HepG2 (cell line): ENCODE measurements around the gene FCAMR.

Experiments
- CTCF ChIP-seq: sonication (generic); formaldehyde crosslinking; IDR thresholded peaks from 2 replicates; pipeline ENCODE4 v1.5.0; 2020; ENCODE audit warnings: mild to moderate bottlenecking, missing genetic modification reagents, moderate library complexity
- HNF4G ChIP-seq, 2 experiments: sonication (generic) in 1 of 2; formaldehyde crosslinking in 1 of 2; IDR thresholded peaks; 2 replicates each; pipeline versions ENCODE4 v1.4.0 to v1.6.1; 2011 to 2020; ENCODE audit warnings: borderline replicate concordance in 2 of 2, low read depth in 2 of 2, mild to moderate bottlenecking in 2 of 2, low read length in 1 of 2, missing genetic modification reagents in 1 of 2, moderate library complexity in 1 of 2
- MYC ChIP-seq: sonication (generic); formaldehyde crosslinking; IDR thresholded peaks from 2 replicates; pipeline ENCODE4 v1.9.0; 2021; ENCODE audit warnings: missing genetic modification reagents, borderline replicate concordance
- RFX5 ChIP-seq: IDR thresholded peaks from 2 replicates; pipeline ENCODE4 v1.6.1; 2011; ENCODE audit warnings: low read depth, low read length, improper control_type of control experiment
- ZNF264 ChIP-seq: sonication (generic); formaldehyde crosslinking; IDR thresholded peaks from 2 replicates; pipeline ENCODE4 v1.4.0; 2020; ENCODE audit warnings: missing genetic modification reagents
- ZNF780A ChIP-seq: sonication (generic); formaldehyde crosslinking; IDR thresholded peaks from 2 replicates; pipeline ENCODE4 v1.8.0; 2022; ENCODE audit warnings: mild to moderate bottlenecking, missing genetic modification reagents, moderate library complexity
- TF ChIP-seq, protein P1 (sequence below): IDR thresholded peaks from 2 replicates; pipeline ENCODE4 v1.6.1; 2016; ENCODE audit warnings: low read depth, borderline replicate concordance
- TF ChIP-seq, protein P2 (sequence below): sonication (generic); formaldehyde crosslinking; IDR thresholded peaks from 2 replicates; pipeline ENCODE4 v1.8.0; 2022; ENCODE audit warnings: missing genetic modification reagents, mild to moderate bottlenecking, inconsistent platforms, borderline replicate concordance

DNA sequence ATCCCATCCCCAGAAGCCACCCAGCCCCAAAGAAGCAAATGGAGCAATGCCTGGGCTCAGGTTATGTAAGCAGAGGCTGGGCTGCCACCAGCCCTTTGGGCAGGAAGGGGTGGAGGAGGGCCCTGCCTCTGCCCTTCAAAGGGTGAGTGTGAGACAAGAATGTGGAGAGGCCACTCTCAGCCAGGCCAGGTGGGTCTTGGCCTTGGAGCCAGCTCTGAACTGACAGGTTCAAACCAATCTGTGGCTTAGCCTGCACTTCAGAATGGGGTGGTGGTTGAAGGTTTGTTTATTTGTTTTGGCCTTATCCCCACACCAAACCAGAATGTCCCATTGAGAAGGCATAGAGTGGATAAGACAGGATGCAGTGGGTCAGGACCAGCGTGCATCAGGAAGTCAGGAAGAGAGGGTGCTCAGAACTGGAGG is 32.5 kb upstream of the FCAMR start:
- TF ChIP-seq HNF4G (IDR thresholded peaks at IDR 0.05; ENCODE audit: borderline replicate concordance, low read depth, low read length): no peak
- no peak for TF ChIP-seq HNF4G (CRISPR knock-in tag; IDR thresholded peaks at IDR 0.05; ENCODE audit: borderline replicate concordance, low read depth)
- TF ChIP-seq CTCF (CRISPR knock-in tag): no peak
- no peak for TF ChIP-seq RFX5
- TF ChIP-seq, protein P1, sequence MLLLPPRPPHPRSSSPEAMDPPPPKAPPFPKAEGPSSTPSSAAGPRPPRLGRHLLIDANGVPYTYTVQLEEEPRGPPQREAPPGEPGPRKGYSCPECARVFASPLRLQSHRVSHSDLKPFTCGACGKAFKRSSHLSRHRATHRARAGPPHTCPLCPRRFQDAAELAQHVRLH (CRISPR knock-in tag): no peak
- TF ChIP-seq ZNF780A: no peak
- no peak for TF ChIP-seq ZNF264 (CRISPR knock-in tag)
- no peak for TF ChIP-seq MYC (CRISPR knock-in tag)
- TF ChIP-seq, protein P2, sequence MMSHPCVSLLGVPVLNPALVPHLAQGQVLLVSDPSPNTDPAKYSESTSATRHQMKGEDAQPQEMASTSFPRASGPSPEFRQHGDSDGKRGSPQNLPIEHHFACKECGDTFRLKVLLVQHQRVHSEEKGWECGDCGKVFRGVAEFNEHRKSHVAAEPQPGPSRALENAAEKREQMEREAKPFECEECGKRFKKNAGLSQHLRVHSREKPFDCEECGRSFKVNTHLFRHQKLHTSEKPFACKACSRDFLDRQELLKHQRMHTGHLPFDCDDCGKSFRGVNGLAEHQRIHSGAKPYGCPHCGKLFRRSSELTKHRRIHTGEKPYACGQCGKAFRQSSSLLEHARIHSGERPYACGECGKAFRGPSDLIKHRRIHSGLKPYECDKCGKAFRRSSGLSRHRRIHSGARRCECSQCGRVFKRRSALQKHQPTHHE: no peak
